GM19328 (cell line): ENCODE data around the gene LIPG.
"Not testable (repeated sequence)": the region's sequence is repeated elsewhere in the genome, so short reads cannot be mapped to it uniquely, and the experiment has no call there.

Experiments
- ATAC-seq: cut with Tn5 transposase; IDR thresholded peaks from one replicate; pipeline ENCODE4 v1.9.1; 2021; ENCODE audit warnings: mild to moderate bottlenecking, moderate library complexity; ENCODE audit not compliant: unreplicated experiment

LIPG gene

DNA sequence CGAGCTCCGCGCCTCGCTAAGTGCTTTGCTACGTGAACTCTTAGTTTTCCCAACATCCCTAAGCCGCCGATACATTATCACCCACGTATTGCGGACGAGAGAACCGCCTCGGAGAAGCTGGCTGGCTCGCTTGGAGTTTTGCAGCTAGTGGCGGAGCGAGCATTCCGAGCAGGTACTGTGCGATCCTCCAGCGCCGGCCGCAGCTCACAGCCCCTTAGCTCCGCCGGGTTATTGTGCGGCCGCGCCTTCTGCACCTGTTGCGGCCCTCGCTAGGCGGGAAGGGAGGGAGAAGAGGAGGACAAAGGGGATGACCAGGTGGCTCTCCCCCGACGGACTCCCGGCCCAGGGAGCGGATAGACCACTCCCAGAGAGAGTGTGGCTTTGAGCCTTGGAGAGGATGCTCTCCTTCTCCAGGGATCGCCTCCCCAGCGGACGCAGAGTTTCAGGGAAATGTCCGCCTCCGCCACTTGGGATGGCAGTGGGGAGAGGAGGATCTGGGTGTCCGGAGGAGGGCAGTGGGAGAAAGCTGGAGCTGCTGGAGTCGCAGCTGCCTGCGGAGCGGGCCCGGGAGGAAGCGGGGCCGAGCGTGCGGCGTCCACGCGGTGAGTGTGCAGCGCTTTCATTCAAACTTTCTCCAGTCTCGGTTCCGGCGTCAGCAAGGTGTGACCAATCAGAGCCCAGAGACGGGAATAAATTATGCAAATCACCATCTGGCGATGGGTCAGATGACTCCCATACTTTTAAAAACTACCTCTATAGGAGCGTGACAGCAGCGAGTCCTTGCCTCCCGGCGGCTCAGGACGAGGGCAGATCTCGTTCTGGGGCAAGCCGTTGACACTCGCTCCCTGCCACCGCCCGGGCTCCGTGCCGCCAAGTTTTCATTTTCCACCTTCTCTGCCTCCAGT, at the start of gene LIPG:
Gene LIPG (plus strand): TSS at position 769 of the 905 bp plus-strand sequence. CDS start 252 bp downstream, outside the sequence.
- no peak for ATAC-seq

- not testable (repeated sequence) for ATAC-seq
Observed at GRCh38 chr18:49512876-49513275, 49.0 kb upstream of the LIPG start.

DNA sequence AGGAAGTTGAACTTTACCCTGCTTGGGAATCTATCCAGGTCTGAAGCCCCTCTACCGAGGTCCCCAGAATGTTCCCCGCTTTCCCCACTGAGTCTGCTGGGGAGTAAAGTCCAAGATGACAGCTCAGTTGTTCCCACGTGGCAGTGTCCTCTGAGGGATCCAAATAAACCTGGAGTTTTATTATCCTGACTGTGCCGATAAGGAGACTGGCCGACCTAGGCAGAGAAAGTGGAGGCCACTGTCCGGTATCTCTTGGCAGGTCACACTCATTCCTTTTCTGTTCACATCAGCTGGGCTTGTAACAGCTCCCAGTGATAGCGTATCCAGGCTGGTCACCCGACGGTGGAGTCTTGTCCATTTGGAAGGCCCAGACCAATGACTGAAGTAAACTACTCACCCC, 47.3 kb upstream of the LIPG start:
- no peak for ATAC-seq

- not testable (repeated sequence) for ATAC-seq
Observed at GRCh38 chr18:49515003-49515402, 46.9 kb upstream of the LIPG start.

DNA sequence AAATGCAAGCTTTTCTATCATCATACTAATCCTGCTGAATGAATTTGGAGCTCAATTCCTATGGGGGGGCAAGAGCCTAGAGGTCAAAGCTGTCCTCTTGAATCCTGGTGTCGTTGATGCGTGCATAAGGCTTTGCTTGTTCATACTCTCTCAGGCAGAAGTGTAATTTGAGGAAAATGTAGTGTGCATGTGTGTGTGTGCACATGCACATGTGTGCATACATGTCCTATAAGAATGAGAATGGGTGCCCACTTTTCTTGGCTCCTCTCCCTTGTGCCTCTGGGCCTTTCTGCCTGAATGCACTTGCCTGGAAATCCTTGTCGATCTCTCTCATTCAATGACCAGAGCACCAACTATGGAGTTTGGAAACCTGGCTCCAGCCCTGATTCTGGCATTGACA, 46.3 kb upstream of the LIPG start:
- no peak for ATAC-seq

GRCh38 chr18:49517483-49517882, 44.4 kb upstream of the LIPG start:
- ATAC-seq: no peak

GRCh38 chr18:49519101-49519971, 42.5 kb upstream of the LIPG start:
- ATAC-seq: no peak

GRCh38 chr18:49520661-49521145, 41.2 kb upstream of the LIPG start:
- no peak for ATAC-seq

DNA sequence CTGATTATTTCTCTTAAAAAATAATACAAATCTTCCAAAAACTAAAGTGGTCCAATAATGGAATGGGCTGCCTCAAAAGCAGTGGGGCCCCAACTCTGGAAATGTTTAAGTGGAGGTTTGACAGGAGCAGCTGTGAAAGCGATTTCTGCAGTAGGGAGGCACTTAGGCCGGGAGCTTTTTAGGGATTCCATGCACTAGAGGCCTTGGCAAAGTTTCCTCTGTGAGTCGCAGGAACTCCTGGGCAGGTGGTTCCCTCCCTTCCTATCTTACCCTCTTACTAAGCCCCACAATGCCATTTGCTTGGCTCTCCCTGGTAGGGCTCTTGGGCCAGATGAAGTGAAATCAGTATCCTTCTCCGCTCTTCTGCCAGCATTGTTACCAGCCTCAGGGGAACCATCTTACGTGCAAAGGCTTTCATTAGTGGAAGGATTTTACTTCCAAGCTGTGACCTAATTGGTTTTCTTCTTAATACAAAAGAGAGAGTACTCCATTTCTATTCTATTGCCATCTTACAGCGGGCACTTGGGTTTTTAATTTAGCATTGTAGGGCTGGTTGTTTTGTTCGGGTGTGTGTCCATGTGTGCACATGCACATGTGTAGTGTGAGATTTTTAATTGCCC, 40.5 kb upstream of the LIPG start:
- no peak for ATAC-seq

DNA sequence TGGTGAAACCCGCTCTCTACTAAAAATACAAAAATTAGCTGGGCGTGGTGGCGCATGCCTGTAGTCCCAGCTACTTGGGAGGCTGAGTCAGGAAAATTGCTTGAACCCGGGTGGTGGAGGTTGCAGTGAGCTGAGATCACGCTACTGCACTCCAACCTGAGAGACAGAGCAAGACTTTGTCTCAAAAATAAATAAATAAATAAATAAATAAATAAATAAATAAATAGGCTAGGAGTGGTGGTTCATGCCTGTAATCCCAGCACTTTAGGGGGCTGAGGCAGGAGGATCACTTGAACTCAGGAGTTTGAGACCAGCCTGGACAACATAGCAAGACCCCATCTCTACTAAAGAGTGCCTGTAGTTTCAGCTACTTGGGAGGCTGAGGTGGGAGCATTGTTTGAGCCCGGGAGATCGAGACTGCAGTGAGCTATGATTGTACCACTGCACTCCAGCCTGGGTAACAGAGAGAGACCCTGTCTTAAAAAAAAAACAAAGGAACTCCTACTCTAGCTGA, 38.2 kb upstream of the LIPG start:
- not testable (repeated sequence) for ATAC-seq

- ATAC-seq: no peak
Observed at GRCh38 chr18:49524349-49524748, 37.5 kb upstream of the LIPG start.

DNA sequence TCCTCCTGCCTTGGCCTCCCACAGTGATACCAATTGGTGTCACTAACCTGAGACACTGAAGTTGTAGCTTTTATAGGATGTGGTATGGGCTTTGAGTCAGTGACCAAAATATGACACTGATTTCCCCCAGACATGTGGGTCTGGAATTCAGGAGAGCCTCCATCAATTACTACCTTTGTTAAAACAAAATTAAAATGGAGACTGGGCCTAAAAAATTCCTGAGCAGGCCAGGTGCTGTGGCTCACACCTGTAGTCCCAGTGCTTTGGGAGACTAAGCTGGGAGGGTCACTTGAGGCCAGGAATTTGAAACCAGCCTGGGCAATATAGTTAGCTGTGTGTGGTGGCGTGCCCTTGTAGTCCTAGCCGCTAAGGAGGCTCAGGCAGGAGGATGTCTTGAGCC, 36.9 kb upstream of the LIPG start:
- no peak for ATAC-seq

DNA sequence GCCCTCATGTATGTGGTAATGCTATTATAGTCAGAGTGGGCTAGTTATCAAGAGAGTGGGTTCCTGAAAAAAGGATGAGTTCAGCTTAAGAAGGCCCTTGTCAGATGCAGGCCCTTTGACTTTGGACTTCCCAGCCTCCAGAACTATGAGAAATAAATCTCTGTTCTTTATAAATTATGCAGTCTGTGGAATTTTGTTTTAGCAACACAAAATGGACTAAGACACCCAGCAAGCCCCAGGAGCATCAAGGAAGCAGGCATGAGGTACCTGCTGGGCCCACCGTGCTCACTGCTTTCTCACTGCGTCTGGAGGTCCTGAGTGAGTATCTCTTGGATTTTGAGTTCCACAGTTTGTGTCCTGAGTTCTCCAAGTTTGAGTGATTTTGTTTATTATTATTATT, 35.9 kb upstream of the LIPG start:
- ATAC-seq: no peak

DNA sequence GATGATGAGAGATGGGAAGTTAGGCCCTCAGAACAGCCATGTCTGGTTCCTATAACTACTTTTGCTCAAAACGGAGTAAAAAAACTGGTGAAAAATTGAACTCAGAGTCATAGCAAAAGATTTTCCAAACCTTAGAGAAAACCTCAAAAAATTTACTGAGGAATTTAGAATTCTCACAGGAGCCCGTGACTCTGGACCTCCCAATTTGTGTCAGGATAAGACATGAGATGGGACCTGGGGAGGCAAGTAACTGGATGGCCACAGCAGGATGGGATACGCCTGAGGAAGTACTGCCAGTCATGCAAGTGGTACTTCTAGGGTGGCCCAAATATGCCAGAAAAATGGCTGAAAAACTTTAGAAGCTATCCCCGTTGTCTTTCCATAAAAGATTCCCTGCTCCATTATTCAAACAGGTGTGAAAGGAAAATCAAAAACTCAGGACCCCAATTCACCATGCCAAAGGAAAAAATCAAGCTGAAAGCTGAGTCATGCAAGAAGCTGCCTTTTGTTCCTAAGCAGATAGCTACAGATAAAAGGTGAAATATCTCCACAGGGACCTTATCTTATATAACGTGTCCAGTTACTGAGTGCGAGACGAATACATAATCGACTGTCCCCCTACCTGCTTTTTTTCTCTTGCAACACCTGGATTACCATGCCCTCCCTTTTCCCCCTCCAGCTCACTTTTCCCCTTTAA, 34.1 kb upstream of the LIPG start:
- ATAC-seq: no peak

GRCh38 chr18:49529596-49529995, 32.3 kb upstream of the LIPG start:
- no peak for ATAC-seq

GRCh38 chr18:49531678-49532153, 30.1 kb upstream of the LIPG start:
- ATAC-seq: no peak

- no peak for ATAC-seq
Observed at GRCh38 chr18:49534846-49535601, 26.8 kb upstream of the LIPG start.

DNA sequence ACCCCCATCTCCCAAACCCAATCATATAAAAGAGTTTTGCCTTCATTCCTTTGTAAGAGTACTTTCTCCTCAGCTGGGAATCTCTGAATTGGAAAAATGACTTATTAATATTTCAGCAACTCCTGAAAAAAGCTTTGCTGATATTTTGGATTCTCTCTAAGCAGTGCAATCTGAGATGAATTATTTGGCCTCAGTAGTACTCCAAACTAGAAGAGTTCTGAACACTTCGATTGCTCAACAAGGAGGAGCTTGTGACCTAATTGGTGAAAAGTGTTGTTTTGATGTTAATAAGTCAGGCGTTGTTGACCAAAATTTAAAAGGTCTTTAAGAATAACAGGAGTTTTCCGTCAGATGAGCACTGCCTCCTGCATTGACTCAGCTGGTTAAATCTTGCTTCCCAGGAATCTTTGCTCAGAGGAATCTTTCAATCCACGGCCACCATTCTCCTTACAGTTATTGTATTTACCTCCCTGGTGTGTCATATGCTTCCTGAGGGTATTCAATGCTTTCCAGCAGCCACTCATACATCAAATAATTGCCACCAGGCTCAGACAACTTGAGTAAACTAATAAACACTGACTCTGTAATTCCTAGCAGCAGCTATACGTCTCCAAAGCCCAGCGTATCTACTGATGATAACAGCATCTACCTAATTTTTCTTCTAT, 24.5 kb upstream of the LIPG start:
- no peak for ATAC-seq

GRCh38 chr18:49544362-49544761, 17.5 kb upstream of the LIPG start:
- ATAC-seq: no peak
